Muscle layer of duodenum (tissue), 2 donors: ENCODE measurements around the gene DPH5.

Experiments
- H3K27ac ChIP-seq: one replicate; pipeline ENCODE4 v1.7.0; 2013; ENCODE audit warnings: mild to moderate bottlenecking, low read length
- H3K27me3 ChIP-seq: one replicate; pipeline ENCODE4 v1.7.0; 2013; ENCODE audit warnings: low read depth, mild to moderate bottlenecking, control low read depth, low read length
- H3K36me3 ChIP-seq, 2 donors: one replicate each; pipeline ENCODE4 v1.7.0; 2013; ENCODE audit warnings: low read length in 2 of 2, control low read depth in 1 of 2, mild to moderate bottlenecking in 1 of 2; ENCODE audit not compliant: insufficient read depth in 2 of 2, control insufficient read depth in 1 of 2
- H3K4me1 ChIP-seq, 2 donors: one replicate each; pipeline ENCODE4 v1.7.0; 2013; ENCODE audit warnings: low read length in 2 of 2, mild to moderate bottlenecking in 2 of 2, control low read depth in 1 of 2, moderate library complexity in 1 of 2; ENCODE audit not compliant: insufficient read depth in 2 of 2, control insufficient read depth in 1 of 2
- H3K4me3 ChIP-seq, 2 donors: one replicate each; pipeline ENCODE4 v1.7.0; 2013; ENCODE audit warnings: low read length in 2 of 2, low read depth in 1 of 2, mild to moderate bottlenecking in 1 of 2
- H3K9me3 ChIP-seq, 2 donors: one replicate each; pipeline ENCODE4 v1.7.0; 2013; ENCODE audit warnings: low read length in 2 of 2, control low read depth in 1 of 2, mild to moderate bottlenecking in 1 of 2; ENCODE audit not compliant: control insufficient read depth in 1 of 2
- donor health status: healthy.

DPH5 gene

GRCh38 chr1:101030881-101031280 is 5.3 kb upstream of the DPH5 start:
- H3K4me1 ChIP-seq = peaks cover 0 to 3% of the 10 kb centered on the region in 2 donors
- H3K27ac ChIP-seq = no peak overlapping the region
- no peak overlapping the region for H3K4me3 ChIP-seq
- no peaks in the 10 kb centered on the region for H3K9me3 ChIP-seq
- peaks cover 0 to under 1% of the 10 kb centered on the region in 2 donors for H3K36me3 ChIP-seq
- H3K27me3 ChIP-seq = no peaks in the 10 kb centered on the region

- no peaks in the 10 kb centered on the region for H3K27me3 ChIP-seq
- no peaks in the 10 kb centered on the region for H3K9me3 ChIP-seq
- peaks cover 3 to 6% of the 10 kb centered on the region in 2 donors for H3K4me1 ChIP-seq
- no peak overlapping the region for H3K4me3 ChIP-seq
- H3K36me3 ChIP-seq = peaks cover 0 to 3% of the 10 kb centered on the region in 2 donors
- no peak overlapping the region for H3K27ac ChIP-seq
Observed at GRCh38 chr1:101029184-101029583, 3.6 kb upstream of the DPH5 start.

- Histone ChIP-seq H3K27me3 (no peaks in the 10 kb centered on the region), H3K36me3 (peaks cover 0 to 3% of the 10 kb centered on the region in 2 donors), H3K4me3 (no peak overlapping the region), H3K9me3 (no peaks in the 10 kb centered on the region), H3K4me1 (peaks cover 3 to 6% of the 10 kb centered on the region in 2 donors), H3K27ac (no peak overlapping the region)
Observed at GRCh38 chr1:101028466-101028865, 2.9 kb upstream of the DPH5 start.

GRCh38 chr1:101027194-101027772 is 1.7 kb upstream of the DPH5 start:
- Histone ChIP-seq H3K9me3 (no peaks in the 10 kb centered on the region), H3K27ac (no peak overlapping the region), H3K4me1 (peaks cover 3 to 6% of the 10 kb centered on the region in 2 donors), H3K27me3 (no peaks in the 10 kb centered on the region), H3K36me3 (peaks cover 0 to 3% of the 10 kb centered on the region in 2 donors), H3K4me3 (no peak overlapping the region)

GRCh38 chr1:101026430-101026788 is 825 bp upstream of the DPH5 start:
- no peaks in the 10 kb centered on the region for H3K9me3 ChIP-seq
- peak overlapping the region; percentile 86 for H3K27ac ChIP-seq
- H3K4me1 ChIP-seq = peaks cover 3 to 6% of the 10 kb centered on the region in 2 donors
- H3K27me3 ChIP-seq = no peaks in the 10 kb centered on the region
- peaks cover 0 to 3% of the 10 kb centered on the region in 2 donors for H3K36me3 ChIP-seq
- H3K4me3 ChIP-seq = peak overlapping the region; percentile 70 to 88

- H3K9me3 ChIP-seq = no peaks in the 10 kb centered on the region
- H3K27me3 ChIP-seq = no peaks in the 10 kb centered on the region
- H3K27ac ChIP-seq = peak overlapping the region; percentile 86
- H3K4me3 ChIP-seq = peak overlapping the region; percentile 70 to 88
- peaks cover 3 to 6% of the 10 kb centered on the region in 2 donors for H3K4me1 ChIP-seq
- peaks cover 4 to 11% of the 10 kb centered on the region in 2 donors for H3K36me3 ChIP-seq
Observed at GRCh38 chr1:101025283-101025656, 314 bp downstream of the DPH5 start.

GRCh38 chr1:101022294-101022693 is 3.3 kb downstream of the DPH5 start:
- Histone ChIP-seq H3K4me3 (no peak overlapping the region), H3K27me3 (no peaks in the 10 kb centered on the region), H3K27ac (no peak overlapping the region), H3K9me3 (no peaks in the 10 kb centered on the region), H3K4me1 (peaks cover 3 to 6% of the 10 kb centered on the region in 2 donors), H3K36me3 (peaks cover 4 to 12% of the 10 kb centered on the region in 2 donors)

- Histone ChIP-seq H3K4me3 (no peak overlapping the region), H3K27ac (no peak overlapping the region), H3K4me1 (no peaks in the 10 kb centered on the region), H3K9me3 (no peaks in the 10 kb centered on the region), H3K27me3 (no peaks in the 10 kb centered on the region), H3K36me3 (peaks cover 9 to 12% of the 10 kb centered on the region in 2 donors)
Observed at GRCh38 chr1:101017448-101017847, 8.1 kb downstream of the DPH5 start.

GRCh38 chr1:101013776-101014175 is 11.8 kb downstream of the DPH5 start:
- H3K27ac ChIP-seq = no peak overlapping the region
- no peaks in the 10 kb centered on the region for H3K27me3 ChIP-seq
- no peak overlapping the region for H3K4me3 ChIP-seq
- H3K4me1 ChIP-seq = no peaks in the 10 kb centered on the region
- H3K36me3 ChIP-seq = peaks cover 8 to 9% of the 10 kb centered on the region in 2 donors
- H3K9me3 ChIP-seq = no peaks in the 10 kb centered on the region

- no peak overlapping the region for H3K27ac ChIP-seq
- H3K27me3 ChIP-seq = no peaks in the 10 kb centered on the region
- peaks cover 9 to 11% of the 10 kb centered on the region in 2 donors for H3K36me3 ChIP-seq
- H3K9me3 ChIP-seq = no peaks in the 10 kb centered on the region
- no peak overlapping the region for H3K4me3 ChIP-seq
- H3K4me1 ChIP-seq = no peaks in the 10 kb centered on the region
Observed at GRCh38 chr1:101008229-101008834, 17.3 kb downstream of the DPH5 start.

- Histone ChIP-seq H3K27ac (no peak overlapping the region), H3K4me1 (no peaks in the 10 kb centered on the region)
Observed at GRCh38 chr1:101006553-101006952, 19.0 kb downstream of the DPH5 start.

GRCh38 chr1:101005871-101006270 is 19.7 kb downstream of the DPH5 start:
- Histone ChIP-seq H3K4me1 (no peaks in the 10 kb centered on the region), H3K27me3 (no peaks in the 10 kb centered on the region), H3K4me3 (no peak overlapping the region), H3K9me3 (no peaks in the 10 kb centered on the region), H3K27ac (no peak overlapping the region), H3K36me3 (peaks cover 4 to 8% of the 10 kb centered on the region in 2 donors)

More at GRCh38 chr1:101006553-101006952, 19.0 kb downstream of the DPH5 start:
- H3K4me3 ChIP-seq = no peak overlapping the region
- no peaks in the 10 kb centered on the region for H3K9me3 ChIP-seq
- H3K27me3 ChIP-seq = no peaks in the 10 kb centered on the region
- H3K36me3 ChIP-seq = peaks cover 0 to 11% of the 10 kb centered on the region in 2 donors
